DOHH2 (cell line): ENCODE measurements around the gene AZGP1.

ENCODE experiments used
- EZH2phosphoT487 ChIP-seq: fragments of 200-600 bp; sonication (generic); IDR thresholded peaks from 2 replicates; pipeline ENCODE4 v1.6.1; 2017; ENCODE audit warnings: borderline replicate concordance, mild to moderate bottlenecking, antibody characterized with exemption, low read length, moderate library complexity, mixed read lengths
- TF ChIP-seq, protein P1 (sequence below): fragments of 200-600 bp; sonication (generic); IDR thresholded peaks from one replicate; pipeline ENCODE4 v1.5.1; 2014; ENCODE audit warnings: antibody characterized with exemption, mild to moderate bottlenecking, low read depth, low read length; ENCODE audit not compliant: poor library complexity, severe bottlenecking

DNA sequence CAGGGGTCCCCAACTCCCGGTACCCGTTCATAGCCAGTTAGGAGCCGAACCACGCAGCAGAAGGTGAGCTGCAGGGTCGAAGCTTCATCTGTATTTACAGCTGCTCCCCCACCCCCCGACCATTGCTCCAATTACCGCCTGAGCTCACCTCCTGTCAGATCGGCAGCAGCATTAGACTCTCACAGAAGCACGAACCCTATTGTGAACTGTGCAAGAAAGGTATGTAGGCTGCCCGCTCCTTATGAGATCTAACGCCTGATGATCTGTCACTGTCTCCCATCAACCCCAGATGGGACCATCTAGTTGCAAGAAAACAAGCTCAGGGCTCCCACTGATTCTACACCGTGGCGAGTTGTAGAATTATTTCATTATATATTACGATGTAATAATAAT, 14.6 kb upstream of the AZGP1 start:
- TF ChIP-seq, protein P1, sequence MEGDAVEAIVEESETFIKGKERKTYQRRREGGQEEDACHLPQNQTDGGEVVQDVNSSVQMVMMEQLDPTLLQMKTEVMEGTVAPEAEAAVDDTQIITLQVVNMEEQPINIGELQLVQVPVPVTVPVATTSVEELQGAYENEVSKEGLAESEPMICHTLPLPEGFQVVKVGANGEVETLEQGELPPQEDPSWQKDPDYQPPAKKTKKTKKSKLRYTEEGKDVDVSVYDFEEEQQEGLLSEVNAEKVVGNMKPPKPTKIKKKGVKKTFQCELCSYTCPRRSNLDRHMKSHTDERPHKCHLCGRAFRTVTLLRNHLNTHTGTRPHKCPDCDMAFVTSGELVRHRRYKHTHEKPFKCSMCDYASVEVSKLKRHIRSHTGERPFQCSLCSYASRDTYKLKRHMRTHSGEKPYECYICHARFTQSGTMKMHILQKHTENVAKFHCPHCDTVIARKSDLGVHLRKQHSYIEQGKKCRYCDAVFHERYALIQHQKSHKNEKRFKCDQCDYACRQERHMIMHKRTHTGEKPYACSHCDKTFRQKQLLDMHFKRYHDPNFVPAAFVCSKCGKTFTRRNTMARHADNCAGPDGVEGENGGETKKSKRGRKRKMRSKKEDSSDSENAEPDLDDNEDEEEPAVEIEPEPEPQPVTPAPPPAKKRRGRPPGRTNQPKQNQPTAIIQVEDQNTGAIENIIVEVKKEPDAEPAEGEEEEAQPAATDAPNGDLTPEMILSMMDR = no peak
- TF ChIP-seq EZH2phosphoT487 = no peak
